ENCODE data around the gene NCOA1.
A peak's percentile ranks its signal among the peaks of the same experiment; 100 is the strongest.

Gene NCOA1

GRCh38 chr2:24538720-24539119 is 47.7 kb downstream of the NCOA1 start:
- TF ChIP-seq CTCF (IDR thresholded peaks at IDR 0.05; ENCODE audit: low read depth, low read length, missing control alignments) = no peak
- peak; percentile 21 for DNase-seq (ENCODE audit: low read depth)
- no peak overlapping the region for H3K4me3 ChIP-seq (ENCODE audit: low read depth, low read length)

- no peak overlapping the region for H3K4me3 ChIP-seq (ENCODE audit: low read depth, low read length)
- no peak for DNase-seq (ENCODE audit: low read depth)
Measured at GRCh38 chr2:24539258-24539657, 48.2 kb downstream of the NCOA1 start.

GRCh38 chr2:24540011-24540477 is 49.0 kb downstream of the NCOA1 start:
- DNase-seq (ENCODE audit: low read depth) = no peak
- no peak overlapping the region for H3K4me3 ChIP-seq (ENCODE audit: low read depth, low read length)
- no peak for TF ChIP-seq CTCF (IDR thresholded peaks at IDR 0.05; ENCODE audit: low read depth, low read length, missing control alignments)

More at GRCh38 chr2:24539258-24539657, 48.2 kb downstream of the NCOA1 start:
- TF ChIP-seq CTCF (IDR thresholded peaks at IDR 0.05; ENCODE audit: low read depth, low read length, missing control alignments) = no peak

GRCh38 chr2:24541621-24542020 is 50.6 kb downstream of the NCOA1 start:
- TF ChIP-seq CTCF (IDR thresholded peaks at IDR 0.05; ENCODE audit: low read depth, low read length, missing control alignments) = no peak
- no peak for DNase-seq (ENCODE audit: low read depth)
- no peak overlapping the region for H3K4me3 ChIP-seq (ENCODE audit: low read depth, low read length)

- no peak for DNase-seq (ENCODE audit: low read depth)
- H3K4me3 ChIP-seq (ENCODE audit: low read depth, low read length) = no peak overlapping the region
- no peak for TF ChIP-seq CTCF (IDR thresholded peaks at IDR 0.05; ENCODE audit: low read depth, low read length, missing control alignments)
Measured at GRCh38 chr2:24542269-24542872, 51.3 kb downstream of the NCOA1 start.

- peak; percentile 32 for TF ChIP-seq CTCF (IDR thresholded peaks at IDR 0.05; ENCODE audit: low read depth, low read length, missing control alignments)
- DNase-seq (ENCODE audit: low read depth) = no peak
- no peak overlapping the region for H3K4me3 ChIP-seq (ENCODE audit: low read depth, low read length)
Measured at GRCh38 chr2:24543252-24543651, 52.2 kb downstream of the NCOA1 start.

- no peak overlapping the region for H3K4me3 ChIP-seq (ENCODE audit: low read depth, low read length)
- DNase-seq (ENCODE audit: low read depth) = no peak
- TF ChIP-seq CTCF (IDR thresholded peaks at IDR 0.05; ENCODE audit: low read depth, low read length, missing control alignments) = no peak
Measured at GRCh38 chr2:24544456-24545115, 53.5 kb downstream of the NCOA1 start.
